IMR-90 (cell line): ENCODE results near the gene GKN1. TPM values are rescaled to one million over a fixed set of nuclear protein-coding genes. Genes with fewer than 3 reads are reported as not detected.

Experiments
- ATAC-seq: fragments of 200-7000 bp; cut with Tn5 transposase; 2 replicates; pipeline ENCODE4 v1.9.1; 2020; ENCODE audit warnings: low read depth, mild to moderate bottlenecking, moderate library complexity
- BruUV-seq: library from RNA; stranded (reverse); fragments of 400-500 nt; replicated peaks from 2 replicates; lab custom pipeline; 2021; lab: Mats Ljungman, UMichigan
- CTCF ChIA-PET: fragments of 300-600 bp; formaldehyde crosslinking; extraction: SDS; loops from one replicate; lab custom pipeline; 2021; ENCODE audit warnings: antibody characterized with exemption; lab: Yijun Ruan, JAX
- POLR2A ChIA-PET: fragments of 300-600 bp; sonication (Branson Sonifier 250); formaldehyde crosslinking; loops from one replicate; lab custom pipeline; 2022; ENCODE audit warnings: antibody characterized with exemption; ENCODE audit not compliant: unreplicated experiment; lab: Charles Lee
- DNase-seq: peaks from one replicate; pipeline ENCODE4 v3.0.0; 2013
- H2AFZ ChIP-seq: replicated peaks from 2 replicates; pipeline ENCODE3; 2013; ENCODE audit warnings: low read length, mild to moderate bottlenecking; ENCODE audit not compliant: poor library complexity
- H2AK5ac ChIP-seq: 2 replicates; pipeline ENCODE4 v1.6.1; 2013; ENCODE audit warnings: low read depth, low read length, inconsistent platforms
- H2AK9ac ChIP-seq: replicated peaks from 2 replicates; pipeline ENCODE3; 2013; ENCODE audit warnings: mild to moderate bottlenecking, low read depth, low read length, moderate library complexity; ENCODE audit not compliant: poor library complexity
- H2BK120ac ChIP-seq: 2 replicates; pipeline ENCODE4 v1.6.1; 2013; ENCODE audit warnings: low read depth, low read length, inconsistent platforms
- H2BK15ac ChIP-seq: 3 replicates; pipeline ENCODE4 v1.6.1; 2013; ENCODE audit warnings: low read depth, low read length, inconsistent platforms
- H2BK20ac ChIP-seq: 2 replicates; pipeline ENCODE4 v1.6.1; 2013; ENCODE audit warnings: low read depth, mild to moderate bottlenecking, inconsistent platforms, low read length, moderate library complexity
- H2BK5ac ChIP-seq: 2 replicates; pipeline ENCODE4 v1.6.1; 2013; ENCODE audit warnings: mild to moderate bottlenecking, low read depth, low read length, inconsistent platforms; ENCODE audit not compliant: poor library complexity, severe bottlenecking
- H3K14ac ChIP-seq: replicated peaks from 2 replicates; pipeline ENCODE4 v1.6.1; 2013; ENCODE audit warnings: low read depth, low read length, inconsistent platforms
- H3K18ac ChIP-seq: 2 replicates; pipeline ENCODE4 v1.6.1; 2013; ENCODE audit warnings: low read depth, low read length, control low read depth
- H3K23ac ChIP-seq: 2 replicates; pipeline ENCODE4 v1.6.1; 2013; ENCODE audit warnings: low read depth, low read length, inconsistent platforms
- H3K27ac ChIP-seq: 2 replicates; pipeline ENCODE4 v1.5.1; 2013; ENCODE audit warnings: mild to moderate bottlenecking, control low read depth, low read length; ENCODE audit not compliant: insufficient read depth
- H3K27me3 ChIP-seq: 2 replicates; pipeline ENCODE4 v1.6.1; 2013; ENCODE audit warnings: low read length; ENCODE audit not compliant: control insufficient read depth, insufficient read depth
- H3K36me3 ChIP-seq: 2 replicates; pipeline ENCODE4 v1.6.1; 2013; ENCODE audit warnings: low read length, mixed read lengths; ENCODE audit not compliant: control insufficient read depth, insufficient read depth
- H3K4ac ChIP-seq: 2 replicates; pipeline ENCODE4 v1.6.1; 2013; ENCODE audit warnings: low read depth, low read length, inconsistent platforms
- H3K4me1 ChIP-seq: 2 replicates; pipeline ENCODE4 v1.6.1; 2013; ENCODE audit warnings: low read length, mixed read lengths; ENCODE audit not compliant: control insufficient read depth, insufficient read depth
- H3K4me2 ChIP-seq: 2 replicates; pipeline ENCODE4 v1.6.1; 2013; ENCODE audit warnings: low read depth, mild to moderate bottlenecking, control low read depth, low read length, moderate library complexity
- H3K4me3 ChIP-seq: 2 replicates; pipeline ENCODE4 v1.5.1; 2013; ENCODE audit warnings: low read depth, mild to moderate bottlenecking, control low read depth, low read length, moderate library complexity; ENCODE audit not compliant: insufficient read depth
- H3K56ac ChIP-seq: 2 replicates; pipeline ENCODE4 v1.6.1; 2013; ENCODE audit warnings: low read length, inconsistent platforms; ENCODE audit not compliant: insufficient read depth; ENCODE audit errors: extremely low read depth
- H3K79me1 ChIP-seq, 2 experiments: 2 replicates each; pipeline ENCODE4 v1.6.1; 2013; ENCODE audit warnings: low read length in 2 of 2, inconsistent platforms in 1 of 2, low read depth in 1 of 2
- H3K9ac ChIP-seq: 2 replicates; pipeline ENCODE4 v1.6.1; 2013; ENCODE audit warnings: low read depth, low read length, control low read depth
- H3K9me1 ChIP-seq: 2 replicates; pipeline ENCODE4 v1.6.1; 2013; ENCODE audit warnings: low read length, inconsistent platforms; ENCODE audit not compliant: insufficient read depth
- H3K9me3 ChIP-seq: 2 replicates; pipeline ENCODE4 v1.6.1; 2013; ENCODE audit warnings: low read length; ENCODE audit not compliant: control insufficient read depth, insufficient read depth
- H4K20me1 ChIP-seq: 2 replicates; pipeline ENCODE4 v1.6.1; 2013; ENCODE audit warnings: low read length, inconsistent platforms; ENCODE audit not compliant: insufficient read depth
- H4K5ac ChIP-seq: 2 replicates; pipeline ENCODE4 v1.6.1; 2013; ENCODE audit warnings: mild to moderate bottlenecking, low read depth, low read length, control low read depth
- H4K8ac ChIP-seq, 2 experiments: 2 replicates each; pipeline ENCODE4 v1.6.1; 2013; ENCODE audit warnings: low read depth in 2 of 2, low read length in 2 of 2, control low read depth in 1 of 2, inconsistent platforms in 1 of 2
- H4K91ac ChIP-seq: 2 replicates; pipeline ENCODE4 v1.6.1; 2013; ENCODE audit warnings: low read depth, low read length, inconsistent platforms; ENCODE audit not compliant: insufficient read depth
- FOS ChIP-seq: fragments of 150-350 bp; IDR thresholded peaks from 2 replicates; pipeline ENCODE4 v1.6.1; 2016; ENCODE audit warnings: low read depth, low read length
- NFE2L2 ChIP-seq: fragments of 150-350 bp; IDR thresholded peaks from 2 replicates; pipeline ENCODE4 v1.6.1; 2016; ENCODE audit warnings: low read depth, mild to moderate bottlenecking, low read length
- whole genome bisulfite sequencing, 2 experiments: methylation state at CpG; one replicate each; pipeline versions ENCODE4 v1.1.5 to v1.1.7; 2013; ENCODE audit warnings: missing lambda C conversion rate in 2 of 2; ENCODE audit not compliant: insufficient read length in 1 of 2; ENCODE audit errors: extremely low coverage in 2 of 2; 5-methylcytosine and 5-hydroxymethylcytosine counted together
- dilution Hi-C: fragments of 300-500 bp; cut with HindIII; formaldehyde crosslinking; loops from one replicate; pipeline ENCODE4 v1.14.3; 2018; ENCODE audit warnings: low sequenced_read_pairs; ENCODE audit not compliant: unreplicated experiment
- in situ Hi-C: fragments of 300-500 bp; cut with MboI; formaldehyde crosslinking; loops from 3 replicates; pipeline ENCODE4 v1.14.3; 2019; ENCODE audit warnings: low sequenced_read_pairs, inconsistent platforms, mixed read lengths
- intact Hi-C: fragments of 100-400 bp; cut with micrococcal nuclease; formaldehyde crosslinking; loops from 2 replicates; pipeline ENCODE4 v1.10.0; 2022
- polyA plus RNA-seq, 3 experiments: library from polyadenylated mRNA; depleted of rRNA; stranded (reverse); fragments of >200 nt; gene quantifications; 2 replicates each; pipeline ENCODE4 v1.2.3, GENCODE V29; 2012; ENCODE audit warnings: low replicate concordance in 1 of 3
- total RNA-seq: library from RNA; depleted of rRNA; stranded (reverse); fragments of >200 nt; gene quantifications from 2 replicates; pipeline ENCODE4 v1.2.3, GENCODE V29; 2012

Gene GKN1
- total and polyA plus RNA-seq, 2 of the 4 experiments (the other 2 are of a cell fraction), result not detected

DNA sequence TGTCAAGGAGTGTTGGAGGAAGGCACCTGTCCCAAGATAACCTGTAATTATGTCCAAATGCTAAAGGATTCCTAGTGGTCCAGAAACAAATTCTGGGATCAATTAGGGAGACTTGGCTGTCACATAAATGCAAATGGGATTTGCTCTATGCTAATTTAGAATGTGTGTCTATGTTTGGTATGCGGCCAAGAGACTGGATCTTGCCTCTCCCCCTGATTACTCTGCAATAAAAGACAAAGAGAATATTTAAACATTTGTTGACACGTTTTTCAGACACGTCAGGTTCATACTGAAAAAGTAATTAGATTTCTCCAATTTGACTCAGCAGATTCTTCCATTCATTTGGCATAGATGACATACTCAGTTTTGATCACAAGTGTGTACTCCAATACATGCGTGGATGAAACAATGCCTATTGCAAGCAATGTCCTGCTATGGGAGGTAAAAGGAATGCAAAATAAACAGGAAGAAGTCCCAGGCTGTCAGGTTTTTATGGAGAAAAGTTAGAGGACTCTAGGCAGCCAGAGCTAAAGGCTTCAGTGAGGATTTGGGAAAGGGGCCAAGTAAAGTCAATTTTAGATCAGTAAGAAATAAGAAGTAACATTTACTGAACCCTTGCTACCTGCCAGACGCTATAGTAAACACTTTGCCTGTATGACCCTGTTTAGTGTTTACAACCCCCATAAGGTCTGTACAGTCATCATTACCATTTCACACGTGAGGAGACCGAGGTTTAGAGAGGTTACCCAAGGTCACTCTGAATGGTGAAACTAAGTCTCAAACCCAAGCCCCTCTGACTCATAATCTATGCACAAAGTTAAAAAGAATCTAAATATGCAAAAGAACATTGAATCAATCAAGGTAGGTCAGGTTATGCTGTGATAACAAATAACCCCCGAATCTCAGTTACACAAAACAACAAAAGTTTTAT, 46.3 kb downstream of the GKN1 start:
- CTCF ChIA-PET, result no interaction called here
- peaks cover 53 to 83% of the 10 kb centered on the region in 2 experiments for H3K79me1 ChIP-seq
- DNase-seq, result no peak
- no peak overlapping the region for H2AFZ ChIP-seq
- intact Hi-C loops, result no loop called here
- no peak for ATAC-seq
- no peak overlapping the region for H3K23ac ChIP-seq
- H3K4ac ChIP-seq, result no peak overlapping the region
- H2BK5ac ChIP-seq, result no peak overlapping the region
- in situ Hi-C loops, result no loop called here
- no peak overlapping the region for H3K27ac ChIP-seq
- dilution Hi-C loops, result loop anchor here (25.0 kb wide), 1 partner anchor 292 kb away; no protein-coding TSS in a partner anchor
- no peak overlapping the region for H4K91ac ChIP-seq
- POLR2A ChIA-PET, result no interaction called here
- no peaks in the 10 kb centered on the region for H3K9me3 ChIP-seq
- no peak overlapping the region for H2BK15ac ChIP-seq
- no peak overlapping the region for H3K18ac ChIP-seq
- H3K9ac ChIP-seq, result no peak overlapping the region
- no peak overlapping the region for H4K5ac ChIP-seq
- H3K4me1 ChIP-seq, result peaks cover 13% of the 10 kb centered on the region
- H2AK5ac ChIP-seq, result no peak overlapping the region
- H4K20me1 ChIP-seq, result peaks cover 92% of the 10 kb centered on the region
- no peak overlapping the region for H3K56ac ChIP-seq
- no peaks in the 10 kb centered on the region for H3K27me3 ChIP-seq
- no peak overlapping the region for H3K4me2 ChIP-seq
- H4K8ac ChIP-seq, result no peak overlapping the region
- H3K36me3 ChIP-seq, result peaks cover 14% of the 10 kb centered on the region
- peak overlapping the region; percentile 32 for H3K14ac ChIP-seq
- TF ChIP-seq FOS, result 0 out of 2 replicates have a peak, but pooled peaks have one; percentile 9
- TF ChIP-seq NFE2L2, result no peak
- H3K4me3 ChIP-seq, result no peak overlapping the region
- whole genome bisulfite sequencing, 2 experiments, result 60% methylated on average over 1 of the region's 8 CpGs; no CpG with 5 or more reads in 1 of the 2 experiments
- H2BK120ac ChIP-seq, result no peak overlapping the region
- H2BK20ac ChIP-seq, result no peak overlapping the region
- H2AK9ac ChIP-seq, result no peak overlapping the region
- no TSS peak for BruUV-seq
- H3K9me1 ChIP-seq, result peaks cover 39% of the 10 kb centered on the region
